Measurements from ENCODE around the gene AFF1.

AFF1 gene

DNA sequence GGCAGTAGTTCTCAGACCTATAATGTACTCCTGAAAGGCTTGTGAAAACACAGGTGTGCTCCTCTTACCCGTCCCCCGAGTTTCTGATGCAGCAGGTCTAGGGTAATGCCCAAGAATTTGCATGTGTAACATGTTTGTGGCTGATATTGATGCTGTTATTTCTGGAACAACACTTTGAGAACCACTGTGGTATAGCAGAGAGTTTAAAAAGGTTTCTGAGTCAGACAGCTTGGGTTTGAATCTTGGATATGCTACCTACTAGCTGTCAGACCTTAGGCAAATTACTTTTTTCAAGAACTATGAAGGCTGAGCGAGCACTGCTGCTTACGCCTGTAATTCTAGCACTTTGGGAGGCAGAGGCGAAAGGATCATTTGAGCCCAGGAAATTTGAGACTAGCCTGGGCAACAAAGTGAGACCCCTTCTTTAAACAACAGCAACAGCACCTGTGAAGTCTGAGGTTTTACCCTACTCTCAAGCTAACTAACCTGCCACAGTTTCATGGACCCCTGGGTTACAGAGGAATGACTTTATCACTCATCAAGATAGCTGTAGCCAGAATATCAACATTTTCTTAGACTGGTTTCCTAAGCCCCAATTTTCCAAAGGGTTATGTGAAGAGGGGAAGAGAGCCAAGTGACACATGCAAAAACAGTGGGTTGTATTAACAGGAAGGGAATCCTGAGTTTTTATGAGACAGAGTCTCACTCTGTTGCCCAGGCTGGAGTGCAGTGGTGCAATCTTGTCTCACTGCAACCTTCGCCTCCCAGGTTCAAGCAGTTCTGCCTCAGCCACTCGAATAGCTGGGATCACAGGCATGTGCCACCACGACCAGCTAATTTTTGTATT is 5.1 kb downstream of the AFF1 start:
- H3K27ac ChIP-seq (ENCODE audit: low read length) = no peak overlapping the region
- H3K9me3 ChIP-seq (ENCODE audit: control insufficient read depth in 2 of 2, low read length in 2 of 2) = no peaks in the 10 kb centered on the region
- H3K4me3 ChIP-seq (ENCODE audit: low read length in 2 of 2) = no peak overlapping the region
- H3K27me3 ChIP-seq (ENCODE audit: control insufficient read depth in 1 of 2, insufficient read depth in 2 of 2, low read length in 2 of 2) = no peaks in the 10 kb centered on the region
- H3K9ac ChIP-seq (ENCODE audit: low read length in 2 of 2) = no peak overlapping the region
- H3K36me3 ChIP-seq (ENCODE audit: control insufficient read depth in 2 of 2, insufficient read depth in 2 of 2, low read length in 2 of 2) = no peaks in the 10 kb centered on the region
- H3K4me1 ChIP-seq (ENCODE audit: control insufficient read depth, insufficient read depth, low read length) = peaks cover 3% of the 10 kb centered on the region

DNA sequence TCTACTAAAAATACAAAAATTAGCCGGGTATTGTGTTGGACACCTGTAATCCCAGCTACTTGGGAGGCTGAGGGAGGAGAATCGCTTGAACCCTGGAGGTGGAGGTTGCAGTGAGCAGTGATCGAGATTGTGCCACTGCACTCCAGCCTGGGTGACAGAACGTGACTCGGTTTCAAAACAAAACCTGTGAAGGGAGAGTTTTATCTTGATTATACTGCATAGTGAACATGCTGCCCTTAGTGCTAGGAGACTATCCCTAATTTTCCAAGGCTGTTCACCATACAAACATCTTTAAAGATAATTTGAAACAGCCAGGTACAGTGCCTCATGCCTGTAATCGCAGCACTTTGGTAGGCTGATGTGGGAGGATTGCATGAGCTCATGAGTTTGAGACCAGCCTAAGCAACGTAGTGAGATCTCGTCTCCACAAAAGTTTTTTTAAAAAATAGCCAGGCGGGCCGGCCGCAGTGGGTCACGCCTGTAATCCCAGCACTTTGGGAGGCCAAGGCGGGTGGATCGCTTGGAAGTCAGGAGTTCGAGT is 6.2 kb downstream of the AFF1 start:
- no peaks in the 10 kb centered on the region for H3K27me3 ChIP-seq (ENCODE audit: control insufficient read depth in 1 of 2, insufficient read depth in 2 of 2, low read length in 2 of 2)
- H3K9ac ChIP-seq (ENCODE audit: low read length in 2 of 2) = no peak overlapping the region
- no peaks in the 10 kb centered on the region for H3K9me3 ChIP-seq (ENCODE audit: control insufficient read depth in 2 of 2, low read length in 2 of 2)
- H3K4me3 ChIP-seq (ENCODE audit: low read length in 2 of 2) = no peak overlapping the region
- no peak overlapping the region for H3K27ac ChIP-seq (ENCODE audit: low read length)
- H3K4me1 ChIP-seq (ENCODE audit: control insufficient read depth, insufficient read depth, low read length) = peaks cover under 1% of the 10 kb centered on the region
- no peaks in the 10 kb centered on the region for H3K36me3 ChIP-seq (ENCODE audit: control insufficient read depth in 2 of 2, insufficient read depth in 2 of 2, low read length in 2 of 2)

DNA sequence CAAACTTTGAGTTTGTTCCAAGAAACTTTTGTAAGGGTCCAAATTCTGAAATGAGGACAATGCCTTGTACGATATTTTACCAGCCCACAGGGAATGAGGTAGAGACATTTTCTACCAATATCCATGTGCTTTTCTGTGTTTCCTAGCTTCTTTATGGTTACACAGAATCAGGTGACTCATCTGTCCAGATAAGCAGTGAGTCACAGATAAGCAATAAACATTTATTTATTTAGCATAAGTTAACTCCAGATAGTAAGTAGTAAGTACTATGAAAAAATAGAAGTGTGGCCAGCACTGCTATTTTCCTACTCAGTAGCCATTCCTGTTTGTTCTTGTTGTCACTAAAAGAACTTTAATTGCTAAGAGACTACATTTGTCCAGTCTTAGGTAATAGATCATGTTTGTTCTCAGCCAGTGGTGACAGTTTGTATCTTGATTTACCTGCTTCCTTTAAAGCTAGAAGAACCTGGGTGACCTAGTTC is 7.4 kb downstream of the AFF1 start:
- Histone ChIP-seq H3K9me3 (ENCODE audit: control insufficient read depth in 2 of 2, low read length in 2 of 2) (no peaks in the 10 kb centered on the region), H3K4me3 (ENCODE audit: low read length in 2 of 2) (no peak overlapping the region), H3K36me3 (ENCODE audit: control insufficient read depth in 2 of 2, insufficient read depth in 2 of 2, low read length in 2 of 2) (no peaks in the 10 kb centered on the region), H3K27ac (ENCODE audit: low read length) (no peak overlapping the region), H3K27me3 (ENCODE audit: control insufficient read depth in 1 of 2, insufficient read depth in 2 of 2, low read length in 2 of 2) (no peaks in the 10 kb centered on the region), H3K4me1 (ENCODE audit: control insufficient read depth, insufficient read depth, low read length) (no peaks in the 10 kb centered on the region), H3K9ac (ENCODE audit: low read length in 2 of 2) (no peak overlapping the region)

DNA sequence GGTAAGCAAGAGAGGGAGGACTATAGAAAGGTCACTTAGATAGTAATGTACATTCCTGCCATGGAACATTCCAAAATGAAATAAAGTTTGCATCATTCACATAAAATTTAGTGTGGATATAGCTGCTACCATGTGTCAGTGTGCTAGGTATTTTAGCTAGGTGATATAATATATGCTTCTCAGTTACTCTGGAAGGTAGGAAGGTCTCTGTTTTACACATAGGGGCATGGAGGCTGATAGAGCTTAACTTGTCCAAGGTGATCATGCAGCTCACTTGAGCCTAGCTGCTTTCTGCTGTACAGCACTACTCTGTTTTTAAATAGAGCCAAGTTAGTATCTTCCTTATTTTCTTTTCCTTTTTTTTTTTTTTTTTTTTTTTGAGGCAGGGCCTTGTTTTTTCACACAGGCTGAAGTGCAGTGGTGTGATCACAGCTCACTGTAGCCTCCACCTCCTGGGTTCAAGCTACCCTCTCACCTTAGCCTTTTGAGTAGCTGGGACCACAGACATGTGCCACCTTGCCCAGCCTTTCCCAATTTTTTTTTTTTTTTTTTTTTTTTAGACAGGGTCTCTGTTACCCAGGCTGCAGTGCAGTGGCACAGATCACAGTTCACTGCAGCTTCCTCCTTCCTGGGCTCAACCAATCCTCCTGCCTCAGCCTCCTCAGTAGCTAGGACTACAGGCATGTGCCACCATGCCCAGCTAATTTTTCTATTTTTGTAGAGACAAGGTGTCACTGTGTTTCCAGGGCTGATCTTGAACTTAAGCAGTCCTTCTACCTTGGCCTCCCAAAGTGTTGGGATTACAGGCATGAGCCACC is 10.4 kb downstream of the AFF1 start:
- no peak overlapping the region for H3K9ac ChIP-seq (ENCODE audit: low read length in 2 of 2)
- H3K27ac ChIP-seq (ENCODE audit: low read length) = no peak overlapping the region
- H3K4me1 ChIP-seq (ENCODE audit: control insufficient read depth, insufficient read depth, low read length) = no peaks in the 10 kb centered on the region
- H3K9me3 ChIP-seq (ENCODE audit: control insufficient read depth in 2 of 2, low read length in 2 of 2) = no peaks in the 10 kb centered on the region
- no peaks in the 10 kb centered on the region for H3K27me3 ChIP-seq (ENCODE audit: control insufficient read depth in 1 of 2, insufficient read depth in 2 of 2, low read length in 2 of 2)
- H3K4me3 ChIP-seq (ENCODE audit: low read length in 2 of 2) = no peak overlapping the region
- H3K36me3 ChIP-seq (ENCODE audit: control insufficient read depth in 2 of 2, insufficient read depth in 2 of 2, low read length in 2 of 2) = no peaks in the 10 kb centered on the region

DNA sequence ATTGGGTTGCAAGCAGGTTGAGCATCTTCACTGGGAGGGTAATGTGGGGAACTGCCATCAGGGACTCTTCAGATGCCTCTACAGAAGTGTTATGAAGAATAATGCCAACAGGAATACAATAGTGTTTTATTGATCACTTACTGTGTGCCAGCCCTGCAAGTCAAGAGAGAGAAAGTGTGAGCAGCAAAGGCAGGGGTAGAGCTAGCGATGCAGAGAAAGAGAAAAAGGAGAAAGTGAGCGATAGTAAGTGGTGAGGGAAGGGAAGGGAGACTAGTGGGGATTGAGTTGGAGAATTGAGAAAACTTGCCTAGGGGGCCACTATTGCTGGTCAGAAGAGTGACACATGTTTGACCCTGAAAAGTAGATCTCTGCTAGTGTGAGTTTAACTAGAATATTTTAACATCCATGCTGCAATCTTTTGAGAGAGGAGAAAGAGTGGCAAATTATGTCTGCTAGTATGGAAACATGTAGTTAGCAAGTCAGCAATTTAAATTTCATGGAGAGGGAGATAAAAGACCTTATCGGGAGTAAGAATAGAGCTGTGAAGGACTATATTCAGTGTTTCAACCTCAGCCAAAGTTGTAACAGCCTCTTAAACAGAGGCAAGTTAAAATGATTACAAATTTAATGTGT is 12.2 kb downstream of the AFF1 start:
- H3K4me1 ChIP-seq (ENCODE audit: control insufficient read depth, insufficient read depth, low read length) = no peaks in the 10 kb centered on the region
- no peaks in the 10 kb centered on the region for H3K9me3 ChIP-seq (ENCODE audit: control insufficient read depth in 2 of 2, low read length in 2 of 2)
- H3K9ac ChIP-seq (ENCODE audit: low read length in 2 of 2) = no peak overlapping the region
- H3K27ac ChIP-seq (ENCODE audit: low read length) = no peak overlapping the region
- H3K4me3 ChIP-seq (ENCODE audit: low read length in 2 of 2) = no peak overlapping the region
- no peaks in the 10 kb centered on the region for H3K27me3 ChIP-seq (ENCODE audit: control insufficient read depth in 1 of 2, insufficient read depth in 2 of 2, low read length in 2 of 2)
- H3K36me3 ChIP-seq (ENCODE audit: control insufficient read depth in 2 of 2, insufficient read depth in 2 of 2, low read length in 2 of 2) = no peaks in the 10 kb centered on the region

DNA sequence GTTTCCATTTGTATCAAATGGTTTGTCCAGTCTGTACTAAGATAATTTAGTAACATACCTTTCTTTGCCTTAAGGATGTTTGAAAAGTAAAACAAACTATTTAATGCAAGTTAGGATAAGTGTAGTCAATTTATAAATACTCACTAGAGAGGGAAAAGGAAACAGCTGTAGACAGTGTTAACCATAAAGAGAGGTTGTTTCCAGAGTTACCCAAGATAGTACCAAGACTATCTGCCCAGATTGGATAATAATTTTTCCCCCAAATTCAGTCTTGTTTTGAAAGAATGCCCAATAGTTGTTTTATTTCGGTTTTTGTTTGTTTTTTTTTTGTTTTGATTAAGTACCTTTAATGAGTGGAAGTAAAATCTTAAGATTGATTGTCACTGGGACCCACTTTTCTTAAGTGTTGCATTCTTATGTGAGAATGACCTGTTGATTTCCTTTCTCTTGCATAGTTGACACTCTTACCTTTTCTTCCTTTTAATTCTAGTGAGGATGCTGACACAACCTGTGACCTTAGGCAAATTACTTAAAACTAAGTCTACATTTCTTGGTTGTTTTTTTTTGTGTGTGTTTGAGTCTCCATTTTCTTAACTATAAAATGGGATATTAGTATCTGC is 12.8 kb downstream of the AFF1 start:
- Histone ChIP-seq H3K9ac (ENCODE audit: low read length in 2 of 2) (no peak overlapping the region), H3K36me3 (ENCODE audit: control insufficient read depth in 2 of 2, insufficient read depth in 2 of 2, low read length in 2 of 2) (no peaks in the 10 kb centered on the region), H3K4me3 (ENCODE audit: low read length in 2 of 2) (no peak overlapping the region), H3K9me3 (ENCODE audit: control insufficient read depth in 2 of 2, low read length in 2 of 2) (no peaks in the 10 kb centered on the region), H3K27ac (ENCODE audit: low read length) (no peak overlapping the region), H3K27me3 (ENCODE audit: control insufficient read depth in 1 of 2, insufficient read depth in 2 of 2, low read length in 2 of 2) (no peaks in the 10 kb centered on the region), H3K4me1 (ENCODE audit: control insufficient read depth, insufficient read depth, low read length) (no peaks in the 10 kb centered on the region)

DNA sequence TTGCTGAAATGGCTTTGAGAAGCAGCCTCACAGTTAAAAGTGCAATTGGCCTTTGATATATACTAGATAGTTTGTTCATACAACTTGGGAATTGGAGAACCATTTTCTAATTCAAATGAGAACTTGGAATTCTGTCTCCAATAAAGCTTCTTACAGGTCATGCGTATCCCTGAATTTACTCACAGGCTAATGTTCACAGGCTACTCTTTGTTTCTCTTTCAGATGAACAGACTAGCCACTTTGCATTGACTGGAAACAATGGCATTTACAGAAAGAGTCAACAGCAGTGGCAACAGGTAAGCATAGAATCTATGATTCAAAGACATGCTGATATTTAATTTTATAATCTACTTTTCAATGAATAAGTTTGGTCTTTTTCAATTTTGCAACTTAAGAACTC is 13.5 kb downstream of the AFF1 start:
- Histone ChIP-seq H3K9me3 (ENCODE audit: control insufficient read depth in 2 of 2, low read length in 2 of 2) (no peaks in the 10 kb centered on the region), H3K4me3 (ENCODE audit: low read length in 2 of 2) (no peak overlapping the region), H3K36me3 (ENCODE audit: control insufficient read depth in 2 of 2, insufficient read depth in 2 of 2, low read length in 2 of 2) (no peaks in the 10 kb centered on the region), H3K27me3 (ENCODE audit: control insufficient read depth in 1 of 2, insufficient read depth in 2 of 2, low read length in 2 of 2) (no peaks in the 10 kb centered on the region), H3K4me1 (ENCODE audit: control insufficient read depth, insufficient read depth, low read length) (no peaks in the 10 kb centered on the region), H3K27ac (ENCODE audit: low read length) (no peak overlapping the region), H3K9ac (ENCODE audit: low read length in 2 of 2) (no peak overlapping the region)

DNA sequence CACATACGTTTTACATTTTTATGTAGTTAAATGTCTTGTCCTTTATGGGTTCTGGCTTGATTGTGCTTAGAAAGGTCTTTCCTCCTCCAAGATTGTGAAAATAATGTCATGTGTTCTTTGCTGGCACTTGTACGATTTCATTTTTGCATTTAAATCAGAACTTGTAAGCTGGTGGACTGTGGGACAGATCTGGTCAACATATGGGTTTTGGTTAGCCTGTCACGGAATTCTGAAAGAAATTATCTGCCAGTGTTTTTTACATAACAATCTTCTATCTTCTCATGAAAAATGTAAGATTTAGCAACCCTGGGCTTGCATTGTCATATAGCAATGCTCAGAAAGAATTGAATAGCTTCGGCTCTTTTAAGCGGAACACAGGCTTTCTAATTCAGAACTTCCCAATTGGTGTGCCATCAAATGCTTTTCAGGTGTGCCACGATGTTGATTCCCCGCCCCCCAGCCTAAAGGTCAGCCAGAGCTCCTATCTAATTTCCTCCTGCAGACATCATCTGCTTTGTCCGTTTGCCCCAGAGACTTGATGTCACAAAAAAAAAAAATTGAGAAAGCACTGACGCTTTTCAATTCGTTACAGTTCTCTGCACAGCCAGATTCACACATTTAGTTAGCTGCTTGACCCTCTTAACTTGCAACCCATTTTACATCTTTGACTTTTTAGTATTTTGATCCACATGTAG is 16.2 kb downstream of the AFF1 start:
- Histone ChIP-seq H3K4me1 (ENCODE audit: control insufficient read depth, insufficient read depth, low read length) (no peaks in the 10 kb centered on the region), H3K27ac (ENCODE audit: low read length) (no peak overlapping the region), H3K9me3 (ENCODE audit: control insufficient read depth in 2 of 2, low read length in 2 of 2) (no peaks in the 10 kb centered on the region), H3K27me3 (ENCODE audit: control insufficient read depth in 1 of 2, insufficient read depth in 2 of 2, low read length in 2 of 2) (no peaks in the 10 kb centered on the region), H3K36me3 (ENCODE audit: control insufficient read depth in 2 of 2, insufficient read depth in 2 of 2, low read length in 2 of 2) (peaks cover 0 to 3% of the 10 kb centered on the region in 2 donors), H3K9ac (ENCODE audit: low read length in 2 of 2) (no peak overlapping the region), H3K4me3 (ENCODE audit: low read length in 2 of 2) (no peak overlapping the region)

DNA sequence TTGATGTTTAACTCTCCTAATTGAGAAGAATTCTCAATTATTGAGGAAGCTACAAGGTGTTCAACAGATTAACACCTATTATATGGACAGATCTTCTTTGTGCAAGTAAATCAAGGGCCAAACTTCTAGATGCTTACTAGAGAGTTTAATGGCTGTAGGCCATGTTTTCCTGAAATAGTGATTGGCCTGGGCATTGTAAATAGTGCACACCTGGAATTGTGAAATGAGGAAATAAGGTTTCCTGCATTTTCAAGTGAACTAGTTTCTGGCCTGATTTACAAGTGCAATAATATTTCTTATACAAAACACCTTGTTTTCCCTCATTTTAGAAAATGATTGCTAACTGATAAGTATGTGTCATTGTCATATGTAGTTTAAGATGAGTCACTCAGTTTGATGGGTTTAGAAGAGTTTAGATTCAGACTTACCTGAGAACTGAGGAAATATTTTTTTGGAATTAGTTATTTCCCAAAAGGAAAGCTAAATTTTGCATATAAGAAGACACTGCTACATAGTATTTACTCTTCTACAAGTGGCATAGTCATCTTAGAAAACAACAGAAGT is 21.2 kb downstream of the AFF1 start:
- no peak overlapping the region for H3K9ac ChIP-seq (ENCODE audit: low read length in 2 of 2)
- H3K36me3 ChIP-seq (ENCODE audit: control insufficient read depth in 2 of 2, insufficient read depth in 2 of 2, low read length in 2 of 2) = peaks cover 0 to 3% of the 10 kb centered on the region in 2 donors
- peaks cover 11% of the 10 kb centered on the region for H3K4me1 ChIP-seq (ENCODE audit: control insufficient read depth, insufficient read depth, low read length)
- H3K9me3 ChIP-seq (ENCODE audit: control insufficient read depth in 2 of 2, low read length in 2 of 2) = no peaks in the 10 kb centered on the region
- H3K27ac ChIP-seq (ENCODE audit: low read length) = no peak overlapping the region
- no peaks in the 10 kb centered on the region for H3K27me3 ChIP-seq (ENCODE audit: control insufficient read depth in 1 of 2, insufficient read depth in 2 of 2, low read length in 2 of 2)
- no peak overlapping the region for H3K4me3 ChIP-seq (ENCODE audit: low read length in 2 of 2)
